Adipocyte (in vitro differentiated cells): ENCODE results near the gene PTPN23.

Experiments used
- DNase-seq: peaks from one replicate; pipeline ENCODE4 v3.0.0-alpha.2; 2015; ENCODE audit warnings: low read depth
- H3K27me3 ChIP-seq: replicated peaks from 2 replicates; pipeline ENCODE4 v1.7.0; 2013; ENCODE audit warnings: mild to moderate bottlenecking, low read length, moderate library complexity; ENCODE audit not compliant: control insufficient read depth, insufficient read depth
- H3K36me3 ChIP-seq: 2 replicates; pipeline ENCODE4 v1.7.0; 2013; ENCODE audit warnings: low read length, mild to moderate bottlenecking, moderate library complexity; ENCODE audit not compliant: control insufficient read depth, insufficient read depth, severe bottlenecking
- H3K4me1 ChIP-seq: 2 replicates; pipeline ENCODE4 v1.7.0; 2013; ENCODE audit warnings: mild to moderate bottlenecking, low read length, moderate library complexity; ENCODE audit not compliant: control insufficient read depth, insufficient read depth
- H3K4me3 ChIP-seq: 2 replicates; pipeline ENCODE4 v1.7.0; 2013; ENCODE audit warnings: mild to moderate bottlenecking, low read length, moderate library complexity
- H3K9ac ChIP-seq: 2 replicates; pipeline ENCODE4 v1.7.0; 2013; ENCODE audit warnings: mild to moderate bottlenecking, low read length, moderate library complexity
- H3K9me3 ChIP-seq: 2 replicates; pipeline ENCODE4 v1.7.0; 2013; ENCODE audit warnings: mild to moderate bottlenecking, low read length, moderate library complexity; ENCODE audit not compliant: control insufficient read depth

PTPN23 gene

GRCh38 chr3:47414666-47415587 is 34.1 kb downstream of the PTPN23 start:
- Histone ChIP-seq H3K9me3 (no peaks in the 10 kb centered on the region), H3K9ac (no peak overlapping the region), H3K36me3 (peaks cover 55% of the 10 kb centered on the region), H3K4me1 (peaks cover 9% of the 10 kb centered on the region), H3K4me3 (no peak overlapping the region), H3K27me3 (no peaks in the 10 kb centered on the region)
- DNase-seq: no peak

DNA sequence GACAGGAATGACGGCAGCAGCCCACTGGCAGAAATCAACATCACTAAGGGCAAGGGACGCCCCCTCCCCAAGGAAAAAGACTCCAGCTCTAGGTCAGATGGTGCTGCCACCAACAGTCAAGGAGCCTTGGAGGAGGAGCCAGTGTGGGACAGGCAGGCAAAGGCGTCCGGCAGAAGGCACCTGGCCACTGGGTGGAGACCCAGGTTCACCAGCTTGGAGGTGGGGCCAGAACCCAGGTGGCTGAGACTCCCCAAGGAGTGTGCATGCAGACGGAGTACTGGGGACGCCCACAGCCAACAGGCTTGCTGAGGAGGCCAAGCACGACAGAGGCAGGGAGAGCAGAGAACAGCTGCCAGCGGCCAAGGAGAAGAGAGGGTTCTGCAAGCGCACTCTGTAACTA is 35.2 kb downstream of the PTPN23 start:
- Histone ChIP-seq H3K4me3 (no peak overlapping the region), H3K4me1 (peaks cover 9% of the 10 kb centered on the region), H3K9me3 (no peaks in the 10 kb centered on the region), H3K27me3 (no peaks in the 10 kb centered on the region), H3K9ac (no peak overlapping the region), H3K36me3 (peaks cover 62% of the 10 kb centered on the region)
- DNase-seq: no peak

DNA sequence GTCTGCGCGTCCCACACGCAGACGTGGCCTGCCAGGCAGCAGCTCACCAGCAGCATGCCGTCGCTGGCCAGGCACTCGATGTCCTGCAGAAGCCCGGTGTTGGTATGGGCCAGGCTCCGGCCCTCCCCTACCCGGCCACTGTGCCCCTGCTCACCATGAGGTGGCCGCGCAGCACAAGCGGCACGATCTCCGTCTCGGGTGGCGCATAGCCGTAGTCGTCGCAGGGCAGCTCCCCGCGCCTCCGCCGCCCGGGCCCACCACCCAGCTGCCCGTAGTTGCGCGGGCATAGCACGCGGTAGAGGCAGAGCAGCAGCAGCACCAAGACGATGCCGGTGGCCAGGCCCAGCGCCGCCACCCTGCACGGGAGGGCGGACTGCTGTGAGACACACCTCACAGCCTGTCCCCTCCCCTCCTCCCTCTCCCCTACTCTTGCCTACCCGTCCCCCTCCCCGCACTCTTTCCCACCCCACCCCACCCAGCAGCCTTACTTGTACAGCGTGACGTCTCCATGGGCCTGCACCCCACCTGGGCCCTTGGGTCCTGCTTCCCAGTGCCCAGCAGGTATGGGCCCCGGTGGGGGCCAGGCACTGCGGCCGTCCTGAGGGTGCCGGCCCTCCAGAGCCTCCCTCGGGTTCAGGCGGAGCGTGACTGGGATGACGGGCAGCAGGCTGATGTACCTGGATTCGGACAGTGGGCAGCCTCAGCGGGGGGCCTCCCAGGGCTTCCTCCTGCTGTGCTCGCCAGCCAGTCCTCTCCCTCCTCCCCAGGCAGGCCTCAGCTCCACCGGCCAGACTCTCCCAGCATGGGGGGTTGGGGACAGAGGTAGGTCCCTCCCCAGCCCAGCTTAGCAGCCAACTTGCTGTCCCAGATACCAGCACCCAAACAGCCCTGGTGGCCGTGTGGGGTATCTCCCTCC is 37.6 kb downstream of the PTPN23 start:
- Histone ChIP-seq H3K4me1 (peaks cover 13% of the 10 kb centered on the region), H3K4me3 (no peak overlapping the region), H3K9ac (no peak overlapping the region), H3K9me3 (no peaks in the 10 kb centered on the region), H3K27me3 (no peaks in the 10 kb centered on the region), H3K36me3 (peaks cover 46% of the 10 kb centered on the region)
- no peak for DNase-seq

GRCh38 chr3:47419083-47420043 is 38.5 kb downstream of the PTPN23 start:
- Histone ChIP-seq H3K36me3 (peaks cover 45% of the 10 kb centered on the region), H3K9ac (no peak overlapping the region)
- DNase-seq: no peak

DNA sequence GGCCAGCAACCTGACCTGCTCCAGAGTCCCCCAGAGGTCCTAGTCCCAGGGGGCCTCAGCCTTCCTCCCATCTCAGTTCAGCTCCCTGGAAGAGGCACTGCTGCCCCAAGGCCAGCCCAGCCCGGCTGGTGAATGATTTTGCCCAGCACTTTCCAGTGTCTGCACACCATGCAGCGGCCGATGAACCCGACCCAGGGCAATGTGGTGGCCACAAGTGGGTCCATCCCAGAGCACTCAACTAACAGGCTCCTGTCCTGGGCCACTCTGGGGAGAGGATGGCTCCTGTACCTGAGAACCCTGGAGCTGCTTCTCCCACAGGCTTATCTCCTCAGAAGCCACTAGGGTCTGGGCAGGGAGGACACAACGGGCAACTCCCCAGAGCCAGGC is 39.2 kb downstream of the PTPN23 start:
- H3K36me3 ChIP-seq: peaks cover 46% of the 10 kb centered on the region
- no peaks in the 10 kb centered on the region for H3K27me3 ChIP-seq
- DNase-seq: no peak
- H3K9ac ChIP-seq: no peak overlapping the region
- no peaks in the 10 kb centered on the region for H3K9me3 ChIP-seq
- peaks cover 4% of the 10 kb centered on the region for H3K4me1 ChIP-seq
- no peak overlapping the region for H3K4me3 ChIP-seq

More at GRCh38 chr3:47419083-47420043, 38.5 kb downstream of the PTPN23 start:
- no peaks in the 10 kb centered on the region for H3K27me3 ChIP-seq
- H3K4me3 ChIP-seq: no peak overlapping the region
- H3K9me3 ChIP-seq: no peaks in the 10 kb centered on the region
- peaks cover 9% of the 10 kb centered on the region for H3K4me1 ChIP-seq

GRCh38 chr3:47420511-47421484 is 40.0 kb downstream of the PTPN23 start:
- Histone ChIP-seq H3K4me3 (peak overlapping the region; percentile 11), H3K9me3 (no peaks in the 10 kb centered on the region), H3K4me1 (peaks cover 4% of the 10 kb centered on the region), H3K36me3 (peaks cover 49% of the 10 kb centered on the region), H3K27me3 (no peaks in the 10 kb centered on the region), H3K9ac (peak overlapping the region; percentile 79)
- peak; percentile 95 for DNase-seq

DNA sequence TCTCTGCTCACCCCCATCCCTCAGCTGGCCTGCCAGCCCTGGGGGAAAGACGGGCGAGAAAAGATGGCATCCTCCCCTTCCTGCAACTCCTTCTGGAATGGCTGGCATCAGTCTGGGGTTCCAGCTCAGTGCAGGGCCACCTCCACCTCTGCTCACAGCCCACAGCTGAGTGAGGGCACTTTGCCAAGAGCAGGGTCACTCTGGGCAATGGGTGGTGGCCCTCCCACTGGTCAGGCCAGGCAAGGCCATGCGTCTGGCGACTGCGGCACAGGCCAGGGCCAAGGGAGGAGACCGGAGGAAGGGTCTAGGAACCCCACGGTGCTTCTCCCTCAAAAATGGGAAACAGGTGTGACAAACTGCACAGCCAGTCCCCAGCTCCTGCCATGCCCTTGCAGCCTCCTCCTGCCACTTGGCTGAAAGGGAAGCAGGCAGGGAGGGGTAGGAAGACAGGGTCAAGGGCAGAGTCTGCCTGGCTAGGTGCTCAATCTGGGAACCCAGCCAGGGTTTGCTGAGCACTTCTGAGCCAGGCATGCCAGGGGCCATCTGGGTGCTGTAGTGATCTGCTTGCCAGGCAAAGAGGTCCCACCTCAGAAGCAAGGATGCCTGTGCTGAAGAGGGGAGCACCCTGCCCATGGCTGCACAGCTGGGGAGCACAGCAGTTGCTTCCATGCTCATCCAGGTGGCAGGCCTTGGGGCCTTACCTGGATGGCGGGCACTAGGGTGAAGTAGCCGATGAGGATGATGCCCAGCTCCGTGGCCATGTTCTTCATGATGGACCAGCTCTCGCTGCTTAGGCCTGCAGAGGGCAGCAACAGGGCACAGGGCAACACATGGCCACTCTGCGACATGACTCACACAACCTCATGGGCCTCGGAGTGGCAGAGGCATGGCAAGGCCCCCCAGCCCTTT is 41.2 kb downstream of the PTPN23 start:
- Histone ChIP-seq H3K4me1 (peaks cover 4% of the 10 kb centered on the region), H3K27me3 (no peaks in the 10 kb centered on the region), H3K9me3 (no peaks in the 10 kb centered on the region), H3K36me3 (peaks cover 51% of the 10 kb centered on the region), H3K4me3 (no peak overlapping the region), H3K9ac (peak overlapping the region; percentile 79)
- DNase-seq: peak; percentile 13

- H3K4me3 ChIP-seq: no peak overlapping the region
- peaks cover 59% of the 10 kb centered on the region for H3K36me3 ChIP-seq
- no peak for DNase-seq
Measured at GRCh38 chr3:47422743-47423142, 41.9 kb downstream of the PTPN23 start.

GRCh38 chr3:47423548-47424145 is 42.8 kb downstream of the PTPN23 start:
- Histone ChIP-seq H3K36me3 (peaks cover 67% of the 10 kb centered on the region), H3K9me3 (no peaks in the 10 kb centered on the region), H3K4me3 (no peak overlapping the region), H3K4me1 (peaks cover 4% of the 10 kb centered on the region), H3K9ac (no peak overlapping the region), H3K27me3 (no peaks in the 10 kb centered on the region)
- DNase-seq: no peak

More at GRCh38 chr3:47422743-47423142, 41.9 kb downstream of the PTPN23 start:
- Histone ChIP-seq H3K9ac (no peak overlapping the region), H3K4me1 (peaks cover 4% of the 10 kb centered on the region), H3K9me3 (no peaks in the 10 kb centered on the region), H3K27me3 (no peaks in the 10 kb centered on the region)
